HepG2 (cell line): ENCODE measurements around the gene CACNA1C. TPM values are rescaled to one million over a fixed set of nuclear protein-coding genes. Genes with fewer than 3 reads are reported as not detected.

Experiments used
- ATAC-seq: fragments of 200-7000 bp; cut with Tn5 transposase; 3 replicates; pipeline ENCODE4 v1.9.1; 2020; ENCODE audit warnings: mild to moderate bottlenecking, moderate library complexity
- BruUV-seq: library from RNA; stranded (reverse); fragments of 400-500 nt; replicated peaks from 2 replicates; lab custom pipeline; 2021; lab: Mats Ljungman, UMichigan
- CTCF ChIA-PET: fragments of 300-600 bp; formaldehyde crosslinking; extraction: SDS; loops from one replicate; lab custom pipeline; 2021; ENCODE audit warnings: low total read pairs, inconsistent platforms, low intra/inter-chr PET ratio; lab: Yijun Ruan, JAX
- POLR2A ChIA-PET: fragments of 350-600 bp; sonication (Branson Sonifier 250); formaldehyde crosslinking; loops from one replicate; lab custom pipeline; 2020; ENCODE audit warnings: antibody characterized with exemption, inconsistent platforms; lab: Yijun Ruan, JAX
- DNase-seq: peaks from one replicate; pipeline ENCODE4 v3.0.0-alpha.2; 2015; ENCODE audit warnings: low spot score
- FAIRE-seq: peaks from 3 replicates; lab custom pipeline; 2011; peaks lifted over from hg19 to GRCh38; lab: Jason Lieb, UNC
- H2AFZ ChIP-seq: one replicate; pipeline ENCODE4 v1.6.1; 2011; ENCODE audit warnings: low read length, inconsistent platforms
- H3K27ac ChIP-seq: fragments of 300-600 bp; 3 replicates; pipeline ENCODE4 v1.8.0; 2011; ENCODE audit warnings: mixed run types, mild to moderate bottlenecking, mixed read lengths, low read length, inconsistent platforms; ENCODE audit not compliant: insufficient read depth; ENCODE audit errors: extremely low read length
- H3K27me3 ChIP-seq, 2 experiments: fragments of 200-600 bp in 1 of 2; 2 replicates in 1 of 2; 3 replicates in 1 of 2; pipeline versions ENCODE4 v1.6.0 to v1.8.0; 2011; ENCODE audit warnings: low read length in 2 of 2, mild to moderate bottlenecking in 2 of 2, moderate library complexity in 2 of 2, inconsistent platforms in 1 of 2; ENCODE audit not compliant: insufficient read depth in 2 of 2, control insufficient read depth in 1 of 2
- H3K36me3 ChIP-seq, 2 experiments: fragments of 200-600 bp in 1 of 2; replicated peaks in 1 of 2; 2 replicates in 1 of 2; 3 replicates in 1 of 2; pipeline versions ENCODE4 v1.5.1 to v1.8.0; 2011; ENCODE audit warnings: low read length in 2 of 2, inconsistent platforms in 1 of 2; ENCODE audit not compliant: insufficient read depth in 2 of 2, control insufficient read depth in 1 of 2
- H3K4me1 ChIP-seq: 2 replicates; pipeline ENCODE4 v1.5.1; 2012; ENCODE audit warnings: low read length, inconsistent platforms; ENCODE audit not compliant: insufficient read depth
- H3K4me2 ChIP-seq: 2 replicates; pipeline ENCODE4 v1.6.0; 2011; ENCODE audit warnings: low read depth, low read length, inconsistent platforms
- H3K4me3 ChIP-seq, 3 experiments: fragments of 200-600 bp in 1 of 3; sonication (generic), shearing (Covaris generic) in 1 of 3; replicated peaks in 1 of 3; 2 replicates each; pipeline ENCODE4 v1.5.1; 2011 to 2016; ENCODE audit warnings: low read length in 3 of 3, inconsistent platforms in 2 of 3, low read depth in 2 of 3, mild to moderate bottlenecking in 2 of 3, control low read depth in 1 of 3, mixed read lengths in 1 of 3; ENCODE audit not compliant: insufficient read depth in 1 of 3
- H3K79me2 ChIP-seq: one replicate; pipeline ENCODE4 v1.6.1; 2011; ENCODE audit warnings: low read length, inconsistent platforms; ENCODE audit not compliant: insufficient read depth
- H3K9ac ChIP-seq: 2 replicates; pipeline ENCODE4 v1.6.0; 2011; ENCODE audit warnings: mild to moderate bottlenecking, low read depth, low read length, inconsistent platforms; ENCODE audit not compliant: insufficient read depth
- H3K9me3 ChIP-seq: 2 replicates; pipeline ENCODE4 v1.5.1; 2012; ENCODE audit warnings: mild to moderate bottlenecking, low read length
- H4K20me1 ChIP-seq: 2 replicates; pipeline ENCODE4 v1.6.0; 2011; ENCODE audit warnings: inconsistent platforms, mild to moderate bottlenecking, low read length, moderate library complexity; ENCODE audit not compliant: insufficient read depth
- ATRX ChIP-seq: sonication (generic); formaldehyde crosslinking; IDR thresholded peaks from 2 replicates; pipeline ENCODE4 v1.4.0; 2020; ENCODE audit warnings: missing genetic modification reagents, borderline replicate concordance
- NFAT5 ChIP-seq: sonication (generic); formaldehyde crosslinking; IDR thresholded peaks from 2 replicates; pipeline ENCODE4 v1.4.0; 2020; ENCODE audit warnings: missing genetic modification reagents
- ZFP62 ChIP-seq: sonication (generic); formaldehyde crosslinking; IDR thresholded peaks from 2 replicates; pipeline ENCODE4 v1.4.0; 2020; ENCODE audit warnings: missing genetic modification reagents
- ZNF280D ChIP-seq: sonication (generic); formaldehyde crosslinking; IDR thresholded peaks from 2 replicates; pipeline ENCODE4 v1.5.1; 2020; ENCODE audit warnings: mild to moderate bottlenecking, missing genetic modification reagents
- ZNF577 ChIP-seq: sonication (generic); formaldehyde crosslinking; IDR thresholded peaks from 2 replicates; pipeline ENCODE4 v1.4.0; 2020; ENCODE audit warnings: mild to moderate bottlenecking, low read depth, missing genetic modification reagents, borderline replicate concordance
- ZNF709 ChIP-seq: sonication (generic); formaldehyde crosslinking; IDR thresholded peaks from 2 replicates; pipeline ENCODE4 v1.5.0; 2020; ENCODE audit warnings: mild to moderate bottlenecking, missing genetic modification reagents
- WGBS: methylation state at CpG from one replicate; pipeline ENCODE4 v1.1.6; 2017; ENCODE audit warnings: low lambda C conversion rate; 5-methylcytosine and 5-hydroxymethylcytosine counted together
- in situ Hi-C: cut with HindIII; loops from 2 replicates; pipeline ENCODE4 v1.10.0; 2017; ENCODE audit warnings: low pct_unique_long_range_greater_than_20kb; ENCODE audit not compliant: extremely low pct_ligation_motif_present
- intact Hi-C: fragments of 100-400 bp; cut with micrococcal nuclease; formaldehyde crosslinking; loops from one replicate; pipeline ENCODE4 v1.10.0; 2022; ENCODE audit not compliant: unreplicated experiment
- polyA plus RNA-seq, 8 experiments: library from polyadenylated mRNA; depleted of rRNA in 3 of 8; stranded (reverse) in 7 of 8; unstranded in 1 of 8; fragments of >200 nt; fragmentation: Illumina TruSeq in 4 of 8; extraction: Trizol in 4 of 8; gene quantifications; 2 replicates each; pipeline versions ENCODE4 v1.2.1 to v1.2.3, GENCODE V29; 2011 to 2016; ENCODE audit warnings: low read depth in 4 of 8, missing spikeins in 1 of 8, mixed read lengths in 1 of 8; ENCODE audit not compliant: insufficient read depth in 1 of 8
- total RNA-seq, 5 experiments: library from RNA; depleted of rRNA; stranded (reverse); fragments of >200 nt; fragmentation: Illumina TruSeq; extraction: Trizol; gene quantifications; 2 replicates each; pipeline ENCODE4 v1.2.3, GENCODE V29; 2016; ENCODE audit warnings: low read depth in 1 of 5

Gene CACNA1C
- total and polyA plus RNA-seq, 2 of the 13 experiments (the other 11 are each of a cell fraction or from before 2014, with no cell fraction given): not detected

- Histone ChIP-seq H3K36me3 (no peaks in the 10 kb centered on the region), H3K4me2 (no peak overlapping the region), H3K79me2 (no peaks in the 10 kb centered on the region), H3K9ac (no peak overlapping the region), H3K27ac (no peak overlapping the region), H3K4me1 (no peaks in the 10 kb centered on the region), H3K27me3 (peaks cover 0 to 10% of the 10 kb centered on the region in 2 experiments; a peak in 2 of 5 replicates), H3K9me3 (no peaks in the 10 kb centered on the region)
- FAIRE-seq (no peak), DNase-seq (no peak)
- intact Hi-C loops: no loop called here
- CTCF ChIA-PET: no interaction called here
- WGBS: 55% methylated on average over 10 of the region's 10 CpGs
- in situ Hi-C loops: no loop called here
- TF ChIP-seq ATRX (CRISPR knock-in tag): no peak
- TF ChIP-seq, all 625 proteins: peak for 0
- ATAC-seq: no peak
- Histone ChIP-seq H2AFZ (no peak overlapping the region), H4K20me1 (no peaks in the 10 kb centered on the region), H3K4me3 (no peak overlapping the region)
- no TSS peak for BruUV-seq
- POLR2A ChIA-PET: no interaction called here
Measured at GRCh38 chr12:2192231-2192630, 139.4 kb downstream of the CACNA1C start.

DNA sequence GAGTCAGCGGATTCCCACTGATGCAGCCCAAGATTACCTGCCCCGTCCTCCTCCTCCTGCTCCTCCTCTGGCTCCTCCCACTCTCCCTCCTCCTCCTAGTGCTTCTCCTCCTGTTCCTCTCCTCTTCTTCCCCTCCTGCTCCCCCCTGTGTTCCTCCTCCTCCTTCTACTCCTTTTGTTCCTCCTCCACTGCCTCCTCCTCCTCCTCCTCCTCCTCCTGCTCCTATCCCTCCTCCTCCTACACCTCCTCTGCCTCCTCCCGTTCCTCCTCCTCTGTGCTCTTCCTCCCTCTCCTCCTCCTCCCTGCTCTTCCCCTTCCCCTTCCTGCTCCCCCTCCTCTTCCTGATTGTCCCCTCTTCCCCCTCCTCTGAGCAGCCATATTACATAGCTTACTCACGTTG lies 141.3 kb downstream of the CACNA1C start:
- WGBS: 23% methylated on average over 4 of the region's 4 CpGs
- Histone ChIP-seq H3K9me3 (no peaks in the 10 kb centered on the region), H3K9ac (no peak overlapping the region), H3K4me1 (no peaks in the 10 kb centered on the region), H3K27ac (no peak overlapping the region), H3K79me2 (no peaks in the 10 kb centered on the region), H3K4me3 (no peak overlapping the region), H3K36me3 (no peaks in the 10 kb centered on the region), H4K20me1 (no peaks in the 10 kb centered on the region), H2AFZ (no peak overlapping the region), H3K27me3 (peaks cover 0 to 15% of the 10 kb centered on the region in 2 experiments; a peak in 3 of 5 replicates), H3K4me2 (no peak overlapping the region)
- ChIA-PET CTCF (no interaction called here), POLR2A (no interaction called here)
- intact Hi-C loops: no loop called here
- no TSS peak for BruUV-seq
- in situ Hi-C loops: no loop called here
- ATAC-seq (no peak), FAIRE-seq (no peak), DNase-seq (no peak)
- TF ChIP-seq ZFP62 (CRISPR knock-in tag): no peak
- TF ChIP-seq ZNF280D (CRISPR knock-in tag): no peak
- TF ChIP-seq ZNF577 (CRISPR knock-in tag): no peak
- TF ChIP-seq ZNF709 (CRISPR knock-in tag): no peak
- TF ChIP-seq NFAT5: no peak
